Smooth muscle cell (in vitro differentiated cells): ENCODE data around the gene MYO5A. TPM values are rescaled to one million over a fixed set of nuclear protein-coding genes. Genes with fewer than 3 reads are reported as not detected.

ENCODE experiments used
- DNase-seq: peaks from one replicate; lab custom pipeline; 2025; ENCODE audit not compliant: unreplicated experiment; lab: John Stamatoyannopoulos, UW
- H2AFZ ChIP-seq: fragments of 200-600 bp; sonication (generic); 2 replicates; pipeline ENCODE4 v1.6.0; 2016; ENCODE audit warnings: antibody characterized with exemption, low read depth, mild to moderate bottlenecking
- H3F3A ChIP-seq: fragments of 200-600 bp; sonication (generic); 2 replicates; pipeline ENCODE4 v1.6.0; 2017; ENCODE audit warnings: antibody characterized with exemption, low read depth
- H3K27ac ChIP-seq: fragments of 200-600 bp; sonication (generic); 2 replicates; pipeline ENCODE4 v1.5.1; 2016; ENCODE audit warnings: low read depth, mild to moderate bottlenecking
- H3K27me3 ChIP-seq: fragments of 200-600 bp; sonication (generic); 2 replicates; pipeline ENCODE4 v1.6.1; 2016; ENCODE audit warnings: low read depth, mild to moderate bottlenecking
- H3K36me3 ChIP-seq: fragments of 200-600 bp; sonication (generic); 2 replicates; pipeline ENCODE4 v1.5.1; 2016; ENCODE audit warnings: low read depth
- H3K4me1 ChIP-seq: fragments of 200-600 bp; sonication (generic); 2 replicates; pipeline ENCODE4 v1.5.1; 2016; ENCODE audit warnings: low read depth
- H3K4me2 ChIP-seq: fragments of 200-600 bp; sonication (generic); 2 replicates; pipeline ENCODE4 v1.6.0; 2016; ENCODE audit warnings: mild to moderate bottlenecking
- H3K4me3 ChIP-seq: fragments of 200-600 bp; sonication (generic); 2 replicates; pipeline ENCODE4 v1.5.1; 2016; ENCODE audit warnings: mild to moderate bottlenecking
- H3K79me2 ChIP-seq: fragments of 200-600 bp; sonication (generic); 2 replicates; pipeline ENCODE4 v1.6.0; 2016; ENCODE audit warnings: low read depth, mild to moderate bottlenecking
- H3K9ac ChIP-seq: fragments of 200-600 bp; sonication (generic); 2 replicates; pipeline ENCODE4 v1.6.0; 2016; ENCODE audit warnings: low read depth
- H3K9me3 ChIP-seq: fragments of 200-600 bp; sonication (generic); replicated peaks from 2 replicates; pipeline ENCODE4 v1.5.1; 2016; ENCODE audit warnings: low read depth
- H4K20me1 ChIP-seq: fragments of 200-600 bp; sonication (generic); 2 replicates; pipeline ENCODE4 v1.6.0; 2016; ENCODE audit warnings: low read depth
- CTCF ChIP-seq: fragments of 200-600 bp; sonication (generic); IDR thresholded peaks from 2 replicates; pipeline ENCODE4 v1.5.1; 2017; ENCODE audit warnings: borderline replicate concordance, mild to moderate bottlenecking, antibody characterized with exemption; ENCODE audit not compliant: insufficient read depth, poor library complexity, severe bottlenecking
- WGBS: methylation state at CpG from one replicate; pipeline ENCODE4 v1.1.7; 2016; ENCODE audit warnings: low lambda C conversion rate; 5-methylcytosine and 5-hydroxymethylcytosine counted together
- polyA plus RNA-seq: library from polyadenylated mRNA; unstranded; fragments of >200 nt; fragmentation: Nextera tagmentation; extraction: Ambion mirVana; gene quantifications from 2 replicates; pipeline ENCODE4 v1.2.1, GENCODE V29; 2016
- total RNA-seq: library from RNA; depleted of rRNA; stranded (reverse); fragments of >200 nt; gene quantifications from 2 replicates; pipeline ENCODE4 v1.2.3, GENCODE V29; 2014

MYO5A gene
- total and polyA plus RNA-seq, 2 experiments from 2014 or later = 29.4 to 68.8 TPM

- no peak overlapping the region for H3K4me3 ChIP-seq
- no peak overlapping the region for H3K27ac ChIP-seq
- H3K36me3 ChIP-seq = no peaks in the 10 kb centered on the region
- no peaks in the 10 kb centered on the region for H3F3A ChIP-seq
- 75% methylated on average over 6 of the region's 6 CpGs for WGBS
- no peaks in the 10 kb centered on the region for H3K27me3 ChIP-seq
- no peak for TF ChIP-seq CTCF
- no peak overlapping the region for H3K9ac ChIP-seq
- DNase-seq = no peak
- no peak overlapping the region for H3K4me2 ChIP-seq
- H3K9me3 ChIP-seq = no peaks in the 10 kb centered on the region
- peaks cover 2% of the 10 kb centered on the region for H4K20me1 ChIP-seq
- no peaks in the 10 kb centered on the region for H3K4me1 ChIP-seq
- no peak overlapping the region for H2AFZ ChIP-seq
- no peaks in the 10 kb centered on the region for H3K79me2 ChIP-seq
These were observed 197.0 kb downstream of the MYO5A start for GRCh38 chr15:52331490-52332240.

- DNase-seq = no peak
- Histone ChIP-seq H4K20me1 (peaks cover 8% of the 10 kb centered on the region), H3K79me2 (no peaks in the 10 kb centered on the region), H3K4me3 (no peak overlapping the region), H3K27ac (no peak overlapping the region), H3K9me3 (no peaks in the 10 kb centered on the region), H3K4me1 (no peaks in the 10 kb centered on the region), H3F3A (no peaks in the 10 kb centered on the region), H3K36me3 (peaks cover 3% of the 10 kb centered on the region), H3K27me3 (no peaks in the 10 kb centered on the region), H2AFZ (no peak overlapping the region), H3K4me2 (no peak overlapping the region), H3K9ac (no peak overlapping the region)
- TF ChIP-seq CTCF = no peak
- WGBS = 68% methylated on average over 1 of the region's 1 CpG
These were observed 198.7 kb downstream of the MYO5A start for GRCh38 chr15:52329987-52330386.

- TF ChIP-seq CTCF = no peak
- 100% methylated on average over 2 of the region's 2 CpGs for WGBS
- Histone ChIP-seq H3K4me2 (no peak overlapping the region), H3K27ac (no peak overlapping the region), H3K79me2 (no peaks in the 10 kb centered on the region), H3K4me3 (no peak overlapping the region), H3F3A (no peaks in the 10 kb centered on the region), H2AFZ (no peak overlapping the region), H3K27me3 (no peaks in the 10 kb centered on the region), H3K4me1 (no peaks in the 10 kb centered on the region), H4K20me1 (peaks cover 8% of the 10 kb centered on the region), H3K9ac (no peak overlapping the region), H3K9me3 (no peaks in the 10 kb centered on the region), H3K36me3 (peaks cover 3% of the 10 kb centered on the region)
- no peak for DNase-seq
These were observed 199.5 kb downstream of the MYO5A start for GRCh38 chr15:52329150-52329549.

GRCh38 chr15:52328680-52329079, 200.0 kb downstream of the MYO5A start:
- Histone ChIP-seq H3K4me2 (no peak overlapping the region), H3K9me3 (no peaks in the 10 kb centered on the region), H3K27ac (no peak overlapping the region), H3K4me1 (no peaks in the 10 kb centered on the region), H3F3A (no peaks in the 10 kb centered on the region), H3K4me3 (no peak overlapping the region), H3K9ac (no peak overlapping the region), H3K27me3 (no peaks in the 10 kb centered on the region), H3K36me3 (peaks cover 3% of the 10 kb centered on the region), H2AFZ (no peak overlapping the region), H3K79me2 (no peaks in the 10 kb centered on the region), H4K20me1 (peaks cover 8% of the 10 kb centered on the region)
- no peak for TF ChIP-seq CTCF
- 96% methylated on average over 2 of the region's 2 CpGs for WGBS
- DNase-seq = no peak
